BE2C (cell line): Measurements from ENCODE around the gene IFI27L1.

ENCODE experiments used
- DNase-seq: peaks from one replicate; pipeline ENCODE4 v3.0.0-alpha.2; 2020
- H3K27me3 ChIP-seq: fragments of 250-450 bp; sonication (Bioruptor Pico); 2 replicates; pipeline ENCODE4 v1.5.1; 2020; ENCODE audit warnings: mild to moderate bottlenecking
- H3K36me3 ChIP-seq: fragments of 250-450 bp; sonication (Bioruptor Pico); 2 replicates; pipeline ENCODE4 v1.5.1; 2020; ENCODE audit warnings: mild to moderate bottlenecking
- H3K4me1 ChIP-seq: fragments of 250-450 bp; sonication (Bioruptor Pico); 2 replicates; pipeline ENCODE4 v1.5.1; 2020
- H3K4me3 ChIP-seq: 2 replicates; pipeline ENCODE4 v1.5.1; 2011; ENCODE audit warnings: low read depth, low read length
- H3K9me3 ChIP-seq: fragments of 250-450 bp; sonication (Bioruptor Pico); 2 replicates; pipeline ENCODE4 v1.5.1; 2020
- CTCF ChIP-seq: IDR thresholded peaks from 2 replicates; pipeline ENCODE4 v1.5.1; 2012; ENCODE audit warnings: mild to moderate bottlenecking, low read depth, low read length

Gene IFI27L1

GRCh38 chr14:94132285-94132887 lies 51.3 kb downstream of the IFI27L1 start:
- peak; percentile 71 for DNase-seq
- Histone ChIP-seq H3K9me3 (no peaks in the 10 kb centered on the region), H3K36me3 (no peaks in the 10 kb centered on the region), H3K4me3 (no peak overlapping the region), H3K27me3 (no peaks in the 10 kb centered on the region), H3K4me1 (no peaks in the 10 kb centered on the region)
- TF ChIP-seq CTCF: peak; percentile 83

- no peaks in the 10 kb centered on the region for H3K27me3 ChIP-seq
- no peak for DNase-seq
- no peak for TF ChIP-seq CTCF
- no peak overlapping the region for H3K4me3 ChIP-seq
- H3K36me3 ChIP-seq: no peaks in the 10 kb centered on the region
- no peaks in the 10 kb centered on the region for H3K4me1 ChIP-seq
- H3K9me3 ChIP-seq: no peaks in the 10 kb centered on the region
Measured at GRCh38 chr14:94135476-94135875, 54.4 kb downstream of the IFI27L1 start.

- H3K27me3 ChIP-seq: no peaks in the 10 kb centered on the region
- no peaks in the 10 kb centered on the region for H3K4me1 ChIP-seq
- DNase-seq: peak; percentile 90
- H3K36me3 ChIP-seq: no peaks in the 10 kb centered on the region
- no peak overlapping the region for H3K4me3 ChIP-seq
- TF ChIP-seq CTCF: peak; percentile 99
- H3K9me3 ChIP-seq: no peaks in the 10 kb centered on the region
Measured at GRCh38 chr14:94136575-94137331, 55.6 kb downstream of the IFI27L1 start.

GRCh38 chr14:94138251-94138650 lies 57.1 kb downstream of the IFI27L1 start:
- Histone ChIP-seq H3K36me3 (no peaks in the 10 kb centered on the region), H3K27me3 (no peaks in the 10 kb centered on the region), H3K4me1 (no peaks in the 10 kb centered on the region), H3K9me3 (no peaks in the 10 kb centered on the region), H3K4me3 (no peak overlapping the region)
- no peak for TF ChIP-seq CTCF
- no peak for DNase-seq

- Histone ChIP-seq H3K27me3 (no peaks in the 10 kb centered on the region), H3K36me3 (no peaks in the 10 kb centered on the region), H3K4me3 (no peak overlapping the region), H3K4me1 (no peaks in the 10 kb centered on the region), H3K9me3 (no peaks in the 10 kb centered on the region)
- DNase-seq: no peak
- TF ChIP-seq CTCF: no peak
Measured at GRCh38 chr14:94139006-94139405, 57.9 kb downstream of the IFI27L1 start.

- no peak for DNase-seq
- no peaks in the 10 kb centered on the region for H3K4me1 ChIP-seq
- H3K4me3 ChIP-seq: no peak overlapping the region
Measured at GRCh38 chr14:94139421-94139820, 58.3 kb downstream of the IFI27L1 start.

More at GRCh38 chr14:94139421-94139820, 58.3 kb downstream of the IFI27L1 start:
- Histone ChIP-seq H3K9me3 (no peaks in the 10 kb centered on the region), H3K27me3 (no peaks in the 10 kb centered on the region), H3K36me3 (no peaks in the 10 kb centered on the region)
- TF ChIP-seq CTCF: no peak
